NAMALWA (cell line): ENCODE data around the gene IGFBP5.

ENCODE experiments used
- DNase-seq: peaks from one replicate; pipeline ENCODE4 v3.0.0-alpha.2; 2015; ENCODE audit warnings: low spot score

The IGFBP5 gene, protein sequence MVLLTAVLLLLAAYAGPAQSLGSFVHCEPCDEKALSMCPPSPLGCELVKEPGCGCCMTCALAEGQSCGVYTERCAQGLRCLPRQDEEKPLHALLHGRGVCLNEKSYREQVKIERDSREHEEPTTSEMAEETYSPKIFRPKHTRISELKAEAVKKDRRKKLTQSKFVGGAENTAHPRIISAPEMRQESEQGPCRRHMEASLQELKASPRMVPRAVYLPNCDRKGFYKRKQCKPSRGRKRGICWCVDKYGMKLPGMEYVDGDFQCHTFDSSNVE

DNA sequence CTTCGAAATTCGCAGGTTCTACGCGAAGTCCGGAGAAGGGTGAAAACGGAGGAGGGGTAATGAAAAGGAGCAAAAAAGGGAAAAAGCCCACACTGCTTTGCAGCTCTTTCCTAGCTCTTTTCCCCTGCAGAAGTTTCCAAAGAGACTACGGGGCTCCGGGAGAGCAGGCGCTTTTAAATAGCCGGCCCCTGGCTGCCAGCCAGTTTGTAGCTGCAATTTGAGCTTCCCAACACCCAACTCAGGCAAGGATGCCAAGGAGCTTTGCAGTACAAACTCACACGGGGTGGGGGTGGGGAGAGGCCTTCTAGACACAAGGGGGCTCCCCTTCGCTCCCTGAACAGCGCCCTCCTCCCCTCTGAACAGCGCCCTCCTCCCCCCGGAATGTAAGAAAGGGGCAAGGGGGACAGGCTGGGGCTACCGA is at the start of gene IGFBP5:
IGFBP5 (minus strand) TSS at position 149 of the 421 bp plus-strand sequence. CDS start 774 bp downstream, outside the sequence.
- no peak for DNase-seq

DNA sequence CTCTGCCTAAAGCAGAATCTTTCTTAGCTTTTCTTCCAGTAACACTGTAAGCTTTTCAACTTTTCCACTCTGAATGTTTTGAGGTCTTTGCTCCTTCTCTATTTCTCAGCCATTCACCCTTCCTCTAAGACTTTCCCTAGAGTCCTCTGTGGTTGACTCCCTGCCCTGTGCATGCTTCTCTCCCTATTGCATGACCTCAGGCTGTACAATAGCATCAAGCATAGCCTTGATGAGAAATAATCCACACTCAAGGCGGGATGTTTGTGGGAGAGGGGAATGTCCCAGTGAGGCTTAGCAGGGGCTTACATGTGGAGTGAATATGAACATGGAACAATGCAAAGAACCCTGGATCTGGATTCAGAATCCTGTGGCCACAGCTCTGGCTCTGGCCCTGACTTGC is 48.4 kb upstream of the IGFBP5 start:
- no peak for DNase-seq

DNA sequence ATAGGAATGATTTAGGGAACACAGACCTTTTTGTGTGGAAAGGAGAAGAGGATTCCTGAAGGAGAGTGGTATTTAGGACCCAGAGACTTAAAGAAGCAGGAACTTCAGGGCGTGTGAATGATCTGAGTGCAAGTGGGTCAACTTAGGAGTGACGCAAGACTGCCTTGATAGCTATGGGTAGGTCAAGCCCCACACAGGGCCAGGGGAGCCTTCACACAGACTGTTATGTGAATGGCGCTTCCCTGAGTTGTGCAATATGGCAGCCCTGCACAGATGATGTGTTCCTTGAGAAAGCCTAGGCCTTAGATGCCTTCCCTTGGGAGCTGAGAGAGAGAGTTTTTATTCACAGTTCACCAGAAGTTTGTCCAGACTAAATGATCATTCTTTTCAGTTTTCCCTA is 47.1 kb upstream of the IGFBP5 start:
- no peak for DNase-seq

DNA sequence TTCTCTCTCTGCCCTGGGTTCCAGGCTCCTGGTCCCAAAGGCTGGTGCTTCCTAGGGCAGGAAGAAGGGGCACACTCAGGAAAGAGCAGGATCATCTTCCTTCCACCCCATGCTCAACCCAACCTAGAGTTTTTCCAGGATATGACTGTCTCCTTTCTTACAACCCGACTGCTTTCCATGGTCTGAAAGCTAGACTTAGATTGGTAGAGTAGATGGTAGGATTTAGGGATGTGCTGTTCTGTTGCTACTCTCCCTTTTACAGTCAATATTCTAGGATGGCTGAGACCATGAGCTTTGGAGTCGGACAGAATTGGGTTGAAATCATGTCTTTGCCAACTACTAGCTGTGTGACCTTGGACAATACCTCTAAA is 45.9 kb upstream of the IGFBP5 start:
- no peak for DNase-seq

DNA sequence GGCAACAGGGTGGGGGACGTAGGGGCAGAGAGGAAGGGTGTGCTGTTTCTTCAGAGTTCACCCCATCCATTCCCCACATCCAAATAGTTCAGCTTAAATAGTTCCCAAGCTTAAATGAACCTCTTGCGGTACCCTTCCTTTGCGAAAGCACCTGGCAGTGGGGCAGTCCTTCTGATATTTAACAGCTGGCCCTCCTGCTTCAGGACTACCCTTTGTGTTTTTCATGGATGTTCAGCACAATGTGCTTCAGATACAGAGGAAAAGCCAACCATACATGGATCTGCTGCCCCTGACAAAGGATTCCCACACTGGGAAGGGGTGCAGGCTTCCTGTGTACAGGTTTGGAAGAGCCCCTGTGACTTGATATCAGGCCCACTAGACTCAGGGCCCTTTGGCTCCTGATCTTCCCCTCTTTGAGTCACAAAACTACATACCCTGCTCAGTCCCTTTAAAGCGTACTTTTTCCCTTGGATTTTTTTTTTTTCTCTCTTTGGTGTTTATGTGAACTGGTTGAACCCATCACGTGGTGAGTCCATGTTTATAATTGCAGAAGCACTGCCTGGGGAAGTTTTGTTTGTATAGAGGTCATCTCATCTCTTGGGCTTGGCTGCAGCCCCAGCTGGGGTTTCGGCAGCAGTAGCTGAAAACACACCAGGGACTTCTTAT is 45.3 kb upstream of the IGFBP5 start:
- DNase-seq = no peak

DNA sequence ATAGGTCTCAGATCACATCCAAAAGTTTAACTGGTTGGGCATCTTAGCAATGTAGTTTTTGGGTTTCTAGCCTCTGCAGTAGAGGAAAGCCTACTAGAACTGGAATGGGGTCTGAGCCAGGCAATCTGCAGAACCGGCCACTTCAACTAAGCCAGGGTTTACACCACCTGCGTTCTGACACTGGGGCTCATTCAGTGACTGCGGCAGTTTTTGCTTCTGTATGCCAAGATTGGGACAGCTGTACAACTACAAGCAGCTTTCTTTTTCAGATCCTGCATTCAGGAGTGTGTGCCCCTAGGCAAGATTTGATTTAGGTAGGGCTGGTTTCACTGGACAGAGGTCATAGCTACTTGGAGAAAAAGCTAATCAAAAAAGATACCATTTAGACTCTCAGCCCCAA is 43.7 kb upstream of the IGFBP5 start:
- no peak for DNase-seq

DNA sequence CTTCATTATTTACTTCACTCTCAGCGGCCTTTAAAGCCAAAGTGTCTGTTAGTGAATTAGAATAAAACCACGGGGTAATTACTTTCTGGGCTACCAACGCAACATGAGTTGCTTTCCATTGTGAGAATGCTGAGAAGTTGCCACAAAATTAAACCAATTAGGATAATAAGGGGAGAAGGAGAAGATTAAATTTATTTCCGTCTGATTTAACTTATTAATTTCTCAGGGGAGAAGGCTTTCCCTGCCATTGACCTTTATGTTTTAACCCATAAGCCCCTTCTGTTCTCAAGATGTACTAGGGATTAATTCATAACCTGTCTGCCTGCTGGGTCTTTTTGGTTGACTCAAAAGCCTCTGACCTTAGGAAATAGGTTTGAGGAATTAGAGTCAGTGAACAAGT is 42.3 kb upstream of the IGFBP5 start:
- DNase-seq = no peak

DNA sequence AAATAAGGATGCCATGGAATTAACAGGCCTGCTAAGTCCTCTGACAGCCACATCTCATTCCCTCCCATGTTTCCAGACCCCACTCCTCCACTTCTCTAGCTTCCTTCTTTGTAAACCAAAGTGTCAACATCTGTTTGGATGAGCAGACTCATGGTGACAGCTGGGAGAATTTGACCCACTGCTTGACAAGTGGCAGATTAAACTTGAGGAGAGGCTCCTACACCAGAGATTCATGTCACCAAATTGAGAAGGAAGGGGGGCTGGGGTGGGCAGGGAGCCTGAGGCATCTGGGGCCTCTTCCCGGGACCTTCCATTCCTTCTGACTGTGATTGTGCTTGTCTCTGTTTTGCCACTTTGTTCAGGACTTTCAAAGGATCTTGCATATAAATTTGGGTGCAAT is 41.0 kb upstream of the IGFBP5 start:
- no peak for DNase-seq

DNA sequence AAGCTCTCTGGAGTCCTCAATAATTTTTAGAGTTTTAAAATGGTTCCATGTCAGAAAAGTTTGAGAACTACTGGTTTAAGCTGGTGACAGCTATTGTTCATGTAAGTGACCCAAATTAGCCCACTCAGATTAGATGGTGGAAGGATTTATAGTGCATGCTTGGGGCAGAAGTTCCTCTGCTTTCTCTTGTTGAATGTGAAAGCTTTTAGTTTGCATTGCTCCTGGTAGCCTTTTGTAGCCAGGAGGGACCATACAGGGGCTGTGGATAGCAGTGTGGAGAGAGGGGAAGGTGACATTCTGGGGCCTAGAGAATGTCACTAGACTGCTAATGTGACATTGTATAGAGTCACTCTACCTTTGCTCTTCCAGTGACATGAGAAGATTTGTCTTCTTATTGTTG is 40.3 kb upstream of the IGFBP5 start:
- DNase-seq = no peak

DNA sequence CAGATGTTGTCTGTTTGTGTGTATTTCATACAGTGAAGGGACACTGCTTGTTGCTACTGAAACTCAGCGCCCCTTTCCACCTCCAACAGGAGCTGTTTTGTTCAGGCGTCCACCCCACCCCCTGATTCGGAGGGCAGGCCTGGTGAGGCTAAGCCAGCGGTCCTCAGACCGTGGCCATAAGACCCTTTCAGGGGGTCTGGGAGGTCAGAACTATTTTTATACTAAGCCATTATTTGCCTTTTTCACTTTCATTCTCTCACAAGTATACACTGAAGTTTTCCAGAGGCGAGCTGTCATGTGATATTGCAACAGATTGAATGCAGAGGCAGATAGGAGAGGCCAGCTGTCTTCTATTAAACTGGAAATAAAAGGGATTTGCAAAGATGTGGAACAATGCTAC is 39.7 kb upstream of the IGFBP5 start:
- no peak for DNase-seq

DNA sequence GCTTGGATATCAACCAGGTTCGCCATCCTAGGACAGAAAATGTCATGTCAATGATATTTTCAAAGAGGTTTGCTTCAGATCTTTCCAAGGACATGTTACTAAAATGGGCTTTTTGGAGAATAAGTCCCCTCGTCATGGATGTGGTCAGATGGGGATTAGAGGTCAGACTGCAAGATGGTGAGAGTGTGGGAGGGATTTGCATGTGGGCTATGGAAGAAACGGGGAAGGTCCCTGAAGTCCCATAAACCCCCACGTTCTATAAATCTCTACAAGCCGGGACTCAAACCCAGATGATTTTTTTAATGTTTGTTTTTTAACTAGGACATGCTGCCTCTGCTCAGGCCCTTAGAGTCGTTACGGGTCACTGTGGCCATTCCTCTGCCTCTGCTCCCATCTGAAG is 37.7 kb upstream of the IGFBP5 start:
- DNase-seq = no peak

DNA sequence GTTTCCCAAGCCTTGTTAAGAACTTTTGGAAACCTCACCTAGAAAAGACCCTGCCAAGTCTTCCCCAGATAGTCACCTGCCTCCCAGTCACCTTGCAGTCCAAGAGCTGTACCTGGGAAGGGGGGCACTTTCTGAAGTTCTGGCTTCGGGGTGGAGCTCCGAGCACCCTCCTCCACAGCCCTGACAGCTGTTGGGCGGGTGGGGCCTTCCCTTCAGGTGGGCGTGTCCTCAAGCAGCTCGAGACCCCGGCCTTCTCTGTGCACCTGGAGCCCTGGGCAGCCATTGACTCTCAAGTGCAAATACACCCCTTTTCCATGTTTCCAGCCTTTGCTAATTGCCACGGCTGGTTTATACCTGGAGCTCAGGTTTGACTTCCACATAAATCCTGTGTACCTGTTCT is 37.0 kb upstream of the IGFBP5 start:
- DNase-seq = no peak

DNA sequence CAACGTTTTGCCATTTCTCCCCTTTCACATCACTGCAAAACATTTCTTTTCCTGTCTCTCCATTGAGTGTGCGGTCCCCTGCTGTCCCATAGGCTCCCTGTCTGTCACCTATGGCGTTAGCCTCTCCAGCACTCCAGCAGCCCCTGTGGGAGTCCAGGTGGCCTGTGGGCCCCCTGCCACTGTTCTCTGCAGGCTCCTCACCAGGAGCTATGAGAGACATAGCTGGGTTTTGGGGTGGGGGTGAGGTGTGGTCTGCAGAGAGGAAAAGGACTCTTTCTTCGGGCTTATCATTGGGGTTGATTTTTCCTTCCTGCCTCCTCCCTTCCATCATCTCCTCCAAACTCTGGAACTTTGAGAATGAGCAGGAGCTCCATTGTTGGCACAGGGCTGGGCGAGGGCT is 36.1 kb upstream of the IGFBP5 start:
- DNase-seq = no peak

DNA sequence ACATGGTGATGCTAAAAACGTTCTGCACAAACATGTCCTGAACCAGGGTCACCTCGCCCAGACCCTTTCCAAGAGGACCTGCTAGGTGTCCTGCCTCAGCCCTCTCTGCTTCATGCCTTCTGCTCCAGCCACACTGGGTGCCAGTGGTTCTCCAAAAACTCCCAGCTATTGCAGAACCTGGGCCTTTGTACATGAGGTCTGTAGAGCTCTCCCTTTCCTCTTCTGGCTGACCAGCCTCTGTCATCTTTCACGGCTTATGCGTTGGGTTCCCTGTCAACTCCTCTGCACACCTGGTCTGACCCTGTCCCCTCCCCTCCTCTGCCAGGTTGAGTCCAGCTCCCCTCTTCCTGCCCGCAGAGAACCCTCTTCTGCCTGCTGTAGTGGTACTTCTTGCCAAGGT is 35.5 kb upstream of the IGFBP5 start:
- no peak for DNase-seq

DNA sequence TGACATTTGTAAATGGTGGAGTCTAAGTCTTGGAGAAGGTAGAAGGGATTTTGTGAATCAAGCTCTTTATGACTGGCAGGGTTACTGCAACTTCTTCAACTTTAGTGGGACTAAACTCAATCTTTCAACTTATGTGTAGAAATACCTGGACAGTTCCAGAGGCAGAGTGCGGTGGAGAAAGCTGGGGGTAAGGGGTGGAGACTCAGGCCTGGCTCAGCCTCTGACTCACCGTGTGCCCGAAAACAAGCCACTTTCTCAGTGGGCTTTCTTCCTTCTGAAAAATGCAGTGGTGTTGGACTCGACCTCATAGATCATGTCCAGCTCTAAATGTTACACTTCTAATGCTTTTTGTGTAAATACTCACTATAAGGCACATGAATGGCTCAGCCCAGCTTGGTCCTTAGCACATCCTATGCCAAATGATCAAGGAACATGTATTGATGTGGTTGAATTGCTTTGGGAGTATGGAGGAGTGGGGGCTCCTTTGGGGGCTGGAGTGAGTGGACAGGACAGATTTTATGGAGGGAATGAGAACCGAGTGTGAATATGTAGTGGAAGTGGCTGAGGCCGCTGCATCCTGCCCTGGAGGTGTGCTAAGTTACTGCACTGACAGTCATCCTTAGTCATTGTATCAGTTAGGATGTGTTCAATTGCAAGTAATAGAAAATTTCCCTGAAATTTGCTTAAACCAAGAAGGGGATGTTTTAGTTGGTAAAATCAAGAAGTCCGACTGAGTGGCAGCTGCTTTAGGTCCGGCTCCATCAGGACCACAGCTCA is 32.2 kb upstream of the IGFBP5 start:
- DNase-seq = no peak

DNA sequence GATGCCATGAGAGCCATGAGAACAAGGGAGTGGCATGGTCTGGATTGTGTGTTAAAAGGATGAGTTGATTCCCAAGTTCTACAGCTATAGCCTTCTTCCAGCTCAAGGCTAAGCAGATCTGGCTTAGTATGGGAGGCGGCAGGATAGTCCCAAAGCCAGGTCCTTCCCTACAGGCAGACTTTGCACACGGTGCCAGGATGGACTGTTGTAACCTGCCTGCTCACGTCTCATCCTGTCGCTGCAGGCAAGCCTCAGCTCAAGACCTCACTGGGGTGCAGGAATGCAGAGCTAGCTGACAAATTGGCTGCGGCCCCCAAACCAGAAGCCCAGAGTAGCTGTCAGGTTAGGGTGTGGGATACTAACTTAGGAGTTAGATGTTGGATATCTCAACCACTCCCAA is 28.8 kb upstream of the IGFBP5 start:
- no peak for DNase-seq

DNA sequence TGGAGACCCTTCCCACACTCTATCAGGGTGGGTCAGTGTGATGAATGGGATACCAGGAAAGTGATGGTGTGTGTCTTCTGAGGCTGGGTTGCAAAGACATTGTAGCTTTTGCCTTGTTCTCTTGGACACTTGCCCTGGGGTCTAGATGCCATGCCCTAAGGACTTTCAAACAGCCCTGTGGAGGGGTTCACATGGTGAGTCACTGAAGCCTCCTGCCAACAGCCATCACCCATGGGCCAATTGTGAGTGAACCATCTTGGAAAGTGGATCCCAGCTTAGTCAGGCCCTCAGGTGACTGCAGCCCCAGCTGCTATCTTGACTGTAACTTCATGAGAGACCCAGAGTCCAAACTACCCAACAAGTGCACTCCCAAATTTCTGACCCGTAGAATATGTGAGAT is 25.8 kb upstream of the IGFBP5 start:
- no peak for DNase-seq

DNA sequence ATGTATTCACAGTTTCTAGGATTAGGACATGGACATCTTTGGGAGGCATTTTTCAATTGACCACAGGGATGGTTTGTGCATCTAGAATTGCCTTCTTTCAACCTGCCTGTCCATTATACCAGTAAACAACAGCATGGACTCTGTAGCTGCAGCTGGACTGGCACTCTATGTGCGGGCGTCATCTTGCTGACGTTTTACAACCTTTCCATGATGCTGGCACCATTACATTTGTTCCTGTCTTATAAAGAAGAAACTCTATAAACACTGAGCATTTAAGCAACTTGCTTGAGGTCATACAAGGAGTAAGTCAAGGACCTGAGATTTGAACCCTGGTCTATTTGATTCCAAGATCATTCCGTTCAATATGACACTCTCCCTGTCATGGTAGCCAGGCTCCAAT is 25.4 kb upstream of the IGFBP5 start:
- DNase-seq = no peak

DNA sequence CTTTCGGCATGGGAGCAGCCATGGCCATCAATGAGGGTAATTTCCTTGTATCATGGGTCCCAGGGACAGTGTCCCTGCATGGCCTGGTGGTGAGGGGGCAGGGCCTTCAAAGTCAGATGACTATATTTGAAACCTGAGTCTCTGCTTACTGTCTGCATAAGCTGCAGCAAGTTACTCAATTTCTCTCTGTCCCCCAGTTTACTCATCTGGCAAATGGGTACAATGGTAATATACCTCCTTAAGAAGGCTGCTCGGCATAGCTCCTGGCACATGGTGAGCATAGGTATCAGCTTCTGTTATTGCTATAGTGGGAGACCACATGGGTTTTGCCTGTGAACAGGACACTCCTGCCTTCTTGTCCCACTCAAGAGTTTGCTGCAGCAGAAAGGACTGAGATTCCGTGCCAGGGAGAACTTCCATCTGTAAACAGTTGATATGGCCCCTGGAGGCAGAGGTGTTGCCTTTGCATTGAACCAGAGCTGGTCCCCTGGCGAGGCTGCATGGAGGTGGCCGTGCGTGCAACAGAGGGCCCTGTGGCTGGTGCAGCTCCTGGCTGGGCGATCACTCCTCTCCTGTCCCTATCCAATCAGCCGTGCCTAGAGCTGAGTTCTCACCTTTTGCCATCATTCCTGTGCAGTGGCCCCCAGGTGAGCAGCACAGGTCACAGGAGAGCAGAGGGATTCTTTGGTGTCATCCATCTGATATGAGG is 22.7 kb upstream of the IGFBP5 start:
- no peak for DNase-seq

DNA sequence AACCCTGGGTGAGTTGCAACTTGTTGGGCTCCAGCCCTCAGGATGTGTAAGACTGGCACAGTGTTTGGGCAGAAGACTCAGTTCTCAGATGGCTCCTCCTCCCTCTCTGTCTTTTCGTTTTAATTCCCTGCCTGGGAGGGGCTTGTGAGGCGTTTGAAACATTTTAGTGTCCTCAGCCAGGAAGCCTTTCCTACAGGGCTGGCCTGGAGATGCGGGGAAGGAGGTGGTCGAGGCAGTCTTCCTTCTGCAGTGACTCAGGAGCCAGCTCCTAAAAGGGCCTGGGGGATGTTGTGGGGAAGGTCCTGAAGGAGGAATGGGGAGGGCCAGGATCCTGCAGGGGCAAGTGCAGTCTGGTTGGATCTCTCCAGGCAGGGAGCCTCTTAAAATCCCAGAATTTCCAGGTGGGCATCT is 22.1 kb upstream of the IGFBP5 start:
- no peak for DNase-seq

DNA sequence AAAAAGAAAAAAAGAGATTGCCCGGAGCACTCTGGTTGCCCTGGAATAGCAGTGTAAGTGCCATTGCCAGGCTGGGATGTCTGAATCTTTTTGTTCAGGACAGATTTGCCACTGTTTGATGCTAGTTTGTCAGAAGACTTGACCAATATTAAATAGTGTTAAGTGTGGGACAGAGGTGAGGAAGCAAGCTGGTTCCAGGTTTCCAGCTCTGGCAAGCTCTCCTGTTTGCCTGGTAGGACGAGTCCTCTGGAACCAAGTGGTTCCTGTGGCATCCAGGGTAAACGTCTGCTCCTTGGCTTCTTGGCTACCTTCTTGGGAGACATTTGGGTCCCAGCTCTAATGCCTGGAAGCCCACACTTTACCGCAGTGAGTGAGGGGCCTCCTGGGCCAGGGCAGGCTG is 20.8 kb upstream of the IGFBP5 start:
- DNase-seq = no peak

DNA sequence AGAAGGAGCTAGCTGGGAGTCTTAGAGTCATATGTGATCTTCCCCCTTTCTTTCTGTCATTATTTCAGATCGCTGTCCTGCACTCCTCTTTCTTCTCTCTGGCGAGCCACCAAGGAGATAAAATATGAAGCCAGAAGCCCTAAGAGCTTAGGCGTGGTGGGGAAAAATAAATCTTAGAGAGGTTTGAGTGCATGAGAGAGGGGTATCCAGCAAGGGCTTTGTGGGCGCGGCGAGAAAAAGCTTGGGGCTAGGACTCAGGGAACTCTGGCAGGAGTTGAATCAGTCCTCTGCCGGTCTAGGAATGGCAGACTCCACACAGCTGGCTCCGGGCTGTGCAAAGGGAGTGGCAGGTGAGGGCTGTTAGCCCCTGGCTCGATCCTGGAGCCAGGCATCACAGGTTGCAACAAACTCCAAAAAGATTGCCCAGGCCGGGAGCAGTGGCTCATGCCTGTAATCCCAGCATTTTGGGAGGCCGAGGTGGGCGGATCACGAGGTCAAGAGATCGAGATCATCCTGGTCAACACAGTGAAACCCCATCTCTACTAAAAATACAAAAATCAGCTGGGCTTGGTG is 20.1 kb upstream of the IGFBP5 start:
- no peak for DNase-seq
